Duodenal mucosa (tissue), 2 donors: Measurements from ENCODE around the gene FTO.

Experiments used
- H3K27ac ChIP-seq: one replicate; pipeline ENCODE4 v1.7.0; 2013; ENCODE audit warnings: low read depth, low read length
- H3K27me3 ChIP-seq, 2 donors: one replicate each; pipeline ENCODE4 v1.7.0; 2013; ENCODE audit warnings: low read length in 2 of 2, control low read depth in 1 of 2; ENCODE audit not compliant: insufficient read depth in 2 of 2, control insufficient read depth in 1 of 2
- H3K36me3 ChIP-seq, 2 donors: one replicate each; pipeline ENCODE4 v1.7.0; 2013; ENCODE audit warnings: low read length in 2 of 2, control low read depth in 1 of 2; ENCODE audit not compliant: insufficient read depth in 2 of 2, control insufficient read depth in 1 of 2
- H3K4me1 ChIP-seq, 2 donors: one replicate each; pipeline ENCODE4 v1.7.0; 2013; ENCODE audit warnings: low read length in 2 of 2, control low read depth in 1 of 2; ENCODE audit not compliant: insufficient read depth in 2 of 2, control insufficient read depth in 1 of 2
- H3K4me3 ChIP-seq, 2 donors: one replicate each; pipeline ENCODE4 v1.7.0; 2013; ENCODE audit warnings: low read length in 2 of 2, low read depth in 1 of 2
- H3K9ac ChIP-seq, 2 donors: one replicate each; pipeline ENCODE4 v1.7.0; 2013; ENCODE audit warnings: low read length in 2 of 2, low read depth in 1 of 2
- H3K9me3 ChIP-seq, 2 donors: one replicate each; pipeline ENCODE4 v1.7.0; 2013; ENCODE audit warnings: low read length in 2 of 2, control low read depth in 1 of 2; ENCODE audit not compliant: control insufficient read depth in 1 of 2

Gene FTO

GRCh38 chr16:53891409-53892139 lies 187.6 kb downstream of the FTO start:
- H3K4me3 ChIP-seq: no peak overlapping the region
- peaks cover 0 to 13% of the 10 kb centered on the region in 2 donors for H3K4me1 ChIP-seq
- H3K27me3 ChIP-seq: no peaks in the 10 kb centered on the region
- H3K9me3 ChIP-seq: no peaks in the 10 kb centered on the region
- peaks cover 2 to 10% of the 10 kb centered on the region in 2 donors for H3K36me3 ChIP-seq
- H3K27ac ChIP-seq: no peak overlapping the region
- H3K9ac ChIP-seq: no peak overlapping the region

- H3K36me3 ChIP-seq: peaks cover 0 to 10% of the 10 kb centered on the region in 2 donors
- no peak overlapping the region for H3K4me3 ChIP-seq
- H3K27me3 ChIP-seq: no peaks in the 10 kb centered on the region
- peaks cover 0 to 13% of the 10 kb centered on the region in 2 donors for H3K4me1 ChIP-seq
- no peaks in the 10 kb centered on the region for H3K9me3 ChIP-seq
- H3K27ac ChIP-seq: no peak overlapping the region
- H3K9ac ChIP-seq: no peak overlapping the region
Observed at GRCh38 chr16:53892155-53892554, 188.2 kb downstream of the FTO start.

GRCh38 chr16:53893731-53894435 lies 189.9 kb downstream of the FTO start:
- Histone ChIP-seq H3K27ac (no peak overlapping the region), H3K27me3 (no peaks in the 10 kb centered on the region), H3K9ac (no peak overlapping the region), H3K4me1 (peaks cover 0 to 13% of the 10 kb centered on the region in 2 donors), H3K9me3 (no peaks in the 10 kb centered on the region), H3K36me3 (peaks cover 0 to 5% of the 10 kb centered on the region in 2 donors), H3K4me3 (no peak overlapping the region)

GRCh38 chr16:53894686-53895085 lies 190.7 kb downstream of the FTO start:
- H3K9ac ChIP-seq: no peak overlapping the region
- no peaks in the 10 kb centered on the region for H3K27me3 ChIP-seq
- no peaks in the 10 kb centered on the region for H3K36me3 ChIP-seq
- no peak overlapping the region for H3K27ac ChIP-seq
- H3K4me3 ChIP-seq: no peak overlapping the region
- no peaks in the 10 kb centered on the region for H3K9me3 ChIP-seq
- H3K4me1 ChIP-seq: peaks cover 0 to 13% of the 10 kb centered on the region in 2 donors

- H3K9ac ChIP-seq: no peak overlapping the region
Observed at GRCh38 chr16:53895433-53895832, 191.5 kb downstream of the FTO start.

GRCh38 chr16:53895851-53896250 lies 191.9 kb downstream of the FTO start:
- Histone ChIP-seq H3K4me1 (peaks cover 0 to 16% of the 10 kb centered on the region in 2 donors), H3K9me3 (no peaks in the 10 kb centered on the region), H3K9ac (no peak overlapping the region), H3K4me3 (no peak overlapping the region), H3K27ac (no peak overlapping the region), H3K36me3 (no peaks in the 10 kb centered on the region), H3K27me3 (no peaks in the 10 kb centered on the region)

More at GRCh38 chr16:53895433-53895832, 191.5 kb downstream of the FTO start:
- Histone ChIP-seq H3K27ac (no peak overlapping the region), H3K36me3 (no peaks in the 10 kb centered on the region), H3K27me3 (no peaks in the 10 kb centered on the region), H3K4me3 (no peak overlapping the region), H3K9me3 (no peaks in the 10 kb centered on the region), H3K4me1 (peaks cover 0 to 13% of the 10 kb centered on the region in 2 donors)

- no peak overlapping the region for H3K9ac ChIP-seq
- H3K27ac ChIP-seq: no peak overlapping the region
- H3K4me3 ChIP-seq: no peak overlapping the region
- no peaks in the 10 kb centered on the region for H3K36me3 ChIP-seq
- no peaks in the 10 kb centered on the region for H3K27me3 ChIP-seq
- H3K4me1 ChIP-seq: peaks cover 0 to 19% of the 10 kb centered on the region in 2 donors
- H3K9me3 ChIP-seq: no peaks in the 10 kb centered on the region
Observed at GRCh38 chr16:53896722-53897121, 192.8 kb downstream of the FTO start.

- H3K4me3 ChIP-seq: no peak overlapping the region
- no peaks in the 10 kb centered on the region for H3K27me3 ChIP-seq
Observed at GRCh38 chr16:53898993-53899392, 195.0 kb downstream of the FTO start.

GRCh38 chr16:53899431-53899830 lies 195.5 kb downstream of the FTO start:
- H3K4me3 ChIP-seq: no peak overlapping the region
- no peak overlapping the region for H3K27ac ChIP-seq
- H3K36me3 ChIP-seq: no peaks in the 10 kb centered on the region
- H3K9me3 ChIP-seq: no peaks in the 10 kb centered on the region
- H3K9ac ChIP-seq: no peak overlapping the region
- H3K4me1 ChIP-seq: peaks cover 0 to 6% of the 10 kb centered on the region in 2 donors
- H3K27me3 ChIP-seq: no peaks in the 10 kb centered on the region

More at GRCh38 chr16:53898993-53899392, 195.0 kb downstream of the FTO start:
- no peaks in the 10 kb centered on the region for H3K36me3 ChIP-seq
- H3K9ac ChIP-seq: no peak overlapping the region
- H3K27ac ChIP-seq: no peak overlapping the region
- no peaks in the 10 kb centered on the region for H3K9me3 ChIP-seq
- H3K4me1 ChIP-seq: peaks cover 0 to 11% of the 10 kb centered on the region in 2 donors

GRCh38 chr16:53900667-53901066 lies 196.7 kb downstream of the FTO start:
- H3K9me3 ChIP-seq: no peaks in the 10 kb centered on the region
- no peak overlapping the region for H3K4me3 ChIP-seq
- peaks cover 0 to 6% of the 10 kb centered on the region in 2 donors for H3K4me1 ChIP-seq
- no peaks in the 10 kb centered on the region for H3K36me3 ChIP-seq
- no peak overlapping the region for H3K9ac ChIP-seq
- no peaks in the 10 kb centered on the region for H3K27me3 ChIP-seq
- H3K27ac ChIP-seq: no peak overlapping the region
